HepG2 (cell line): ENCODE results near the gene HIPK2. TPM values are rescaled to one million over a fixed set of nuclear protein-coding genes. Genes with fewer than 3 reads are reported as not detected.

Source experiments
- ATAC-seq: fragments of 200-7000 bp; cut with Tn5 transposase; 3 replicates; pipeline ENCODE4 v1.9.1; 2020; ENCODE audit warnings: mild to moderate bottlenecking, moderate library complexity
- BruUV-seq: library from RNA; stranded (reverse); fragments of 400-500 nt; replicated peaks from 2 replicates; lab custom pipeline; 2021; lab: Mats Ljungman, UMichigan
- CTCF ChIA-PET: fragments of 300-600 bp; formaldehyde crosslinking; extraction: SDS; loops from one replicate; lab custom pipeline; 2021; ENCODE audit warnings: low total read pairs, inconsistent platforms, low intra/inter-chr PET ratio; lab: Yijun Ruan, JAX
- POLR2A ChIA-PET: fragments of 350-600 bp; sonication (Branson Sonifier 250); formaldehyde crosslinking; loops from one replicate; lab custom pipeline; 2020; ENCODE audit warnings: antibody characterized with exemption, inconsistent platforms; lab: Yijun Ruan, JAX
- DNase-seq: peaks from one replicate; pipeline ENCODE4 v3.0.0-alpha.2; 2015; ENCODE audit warnings: low spot score
- FAIRE-seq: peaks from 3 replicates; lab custom pipeline; 2011; peaks lifted over from hg19 to GRCh38; lab: Jason Lieb, UNC
- H2AFZ ChIP-seq: one replicate; pipeline ENCODE4 v1.6.1; 2011; ENCODE audit warnings: low read length, inconsistent platforms
- H3K27ac ChIP-seq: fragments of 300-600 bp; 3 replicates; pipeline ENCODE4 v1.8.0; 2011; ENCODE audit warnings: mixed run types, mild to moderate bottlenecking, mixed read lengths, low read length, inconsistent platforms; ENCODE audit not compliant: insufficient read depth; ENCODE audit errors: extremely low read length
- H3K27me3 ChIP-seq, 2 experiments: fragments of 200-600 bp in 1 of 2; 2 replicates in 1 of 2; 3 replicates in 1 of 2; pipeline versions ENCODE4 v1.6.0 to v1.8.0; 2011; ENCODE audit warnings: low read length in 2 of 2, mild to moderate bottlenecking in 2 of 2, moderate library complexity in 2 of 2, inconsistent platforms in 1 of 2; ENCODE audit not compliant: insufficient read depth in 2 of 2, control insufficient read depth in 1 of 2
- H3K36me3 ChIP-seq, 2 experiments: fragments of 200-600 bp in 1 of 2; replicated peaks in 1 of 2; 2 replicates in 1 of 2; 3 replicates in 1 of 2; pipeline versions ENCODE4 v1.5.1 to v1.8.0; 2011; ENCODE audit warnings: low read length in 2 of 2, inconsistent platforms in 1 of 2; ENCODE audit not compliant: insufficient read depth in 2 of 2, control insufficient read depth in 1 of 2
- H3K4me1 ChIP-seq: 2 replicates; pipeline ENCODE4 v1.5.1; 2012; ENCODE audit warnings: low read length, inconsistent platforms; ENCODE audit not compliant: insufficient read depth
- H3K4me2 ChIP-seq: 2 replicates; pipeline ENCODE4 v1.6.0; 2011; ENCODE audit warnings: low read depth, low read length, inconsistent platforms
- H3K4me3 ChIP-seq, 3 experiments: fragments of 200-600 bp in 1 of 3; sonication (generic), shearing (Covaris generic) in 1 of 3; replicated peaks in 1 of 3; 2 replicates each; pipeline ENCODE4 v1.5.1; 2011 to 2016; ENCODE audit warnings: low read length in 3 of 3, inconsistent platforms in 2 of 3, low read depth in 2 of 3, mild to moderate bottlenecking in 2 of 3, control low read depth in 1 of 3, mixed read lengths in 1 of 3; ENCODE audit not compliant: insufficient read depth in 1 of 3
- H3K79me2 ChIP-seq: one replicate; pipeline ENCODE4 v1.6.1; 2011; ENCODE audit warnings: low read length, inconsistent platforms; ENCODE audit not compliant: insufficient read depth
- H3K9ac ChIP-seq: 2 replicates; pipeline ENCODE4 v1.6.0; 2011; ENCODE audit warnings: mild to moderate bottlenecking, low read depth, low read length, inconsistent platforms; ENCODE audit not compliant: insufficient read depth
- H3K9me3 ChIP-seq: 2 replicates; pipeline ENCODE4 v1.5.1; 2012; ENCODE audit warnings: mild to moderate bottlenecking, low read length
- H4K20me1 ChIP-seq: 2 replicates; pipeline ENCODE4 v1.6.0; 2011; ENCODE audit warnings: inconsistent platforms, mild to moderate bottlenecking, low read length, moderate library complexity; ENCODE audit not compliant: insufficient read depth
- FOXJ3 ChIP-seq: sonication (generic); formaldehyde crosslinking; IDR thresholded peaks from 2 replicates; pipeline ENCODE4 v1.4.0; 2020; ENCODE audit warnings: missing genetic modification reagents, mild to moderate bottlenecking, borderline replicate concordance
- FOXM1 ChIP-seq: sonication (generic); formaldehyde crosslinking; IDR thresholded peaks from 2 replicates; pipeline ENCODE4 v1.5.0; 2020; ENCODE audit warnings: missing genetic modification reagents
- HCFC1 ChIP-seq: fragments of 150-350 bp; IDR thresholded peaks from 2 replicates; pipeline ENCODE4 v1.6.1; 2014; ENCODE audit warnings: low read depth, low read length
- HMG20A ChIP-seq: IDR thresholded peaks from 2 replicates; pipeline ENCODE4 v1.6.1; 2016; ENCODE audit warnings: borderline replicate concordance
- MLLT10 ChIP-seq: sonication (generic); formaldehyde crosslinking; IDR thresholded peaks from 2 replicates; pipeline ENCODE4 v1.4.0; 2020; ENCODE audit warnings: missing genetic modification reagents
- PHF8 ChIP-seq: sonication (generic); formaldehyde crosslinking; IDR thresholded peaks from 2 replicates; pipeline ENCODE4 v1.5.0; 2020; ENCODE audit warnings: missing genetic modification reagents
- PPARG ChIP-seq: conservative IDR thresholded peaks from 2 replicates; pipeline ENCODE4 v1.6.1; 2016; ENCODE audit warnings: missing biosample characterization, missing genetic modification reagents
- TARDBP ChIP-seq: sonication (generic); formaldehyde crosslinking; IDR thresholded peaks from 2 replicates; pipeline ENCODE4 v1.8.0; 2022; ENCODE audit warnings: mild to moderate bottlenecking, missing genetic modification reagents
- XRCC5 ChIP-seq: fragments of 200-400 bp; formaldehyde crosslinking; optimal IDR thresholded peaks from 2 replicates; pipeline ENCODE3; 2017; ENCODE audit warnings: mild to moderate bottlenecking, low read length
- ZBTB7A ChIP-seq: sonication (generic); formaldehyde crosslinking; IDR thresholded peaks from 2 replicates; pipeline ENCODE4 v1.8.0; 2022; ENCODE audit warnings: mild to moderate bottlenecking, missing genetic modification reagents
- ZKSCAN8 ChIP-seq: IDR thresholded peaks from 2 replicates; pipeline ENCODE4 v1.6.1; 2016; ENCODE audit warnings: borderline replicate concordance, missing genetic modification reagents, missing compliant biosample characterization
- ZNF234 ChIP-seq: sonication (generic); formaldehyde crosslinking; conservative IDR thresholded peaks from 2 replicates; pipeline ENCODE4 v1.5.1; 2020; ENCODE audit warnings: mild to moderate bottlenecking, missing genetic modification reagents
- ZNF33B ChIP-seq: sonication (generic); formaldehyde crosslinking; IDR thresholded peaks from 2 replicates; pipeline ENCODE4 v1.5.1; 2020; ENCODE audit warnings: mild to moderate bottlenecking, missing genetic modification reagents
- ZNF678 ChIP-seq: sonication (generic); formaldehyde crosslinking; IDR thresholded peaks from 2 replicates; pipeline ENCODE4 v1.4.0; 2020; ENCODE audit warnings: mild to moderate bottlenecking, missing genetic modification reagents
- WGBS: methylation state at CpG from one replicate; pipeline ENCODE4 v1.1.6; 2017; ENCODE audit warnings: low lambda C conversion rate; 5-methylcytosine and 5-hydroxymethylcytosine counted together
- in situ Hi-C: cut with HindIII; loops from 2 replicates; pipeline ENCODE4 v1.10.0; 2017; ENCODE audit warnings: low pct_unique_long_range_greater_than_20kb; ENCODE audit not compliant: extremely low pct_ligation_motif_present
- intact Hi-C: fragments of 100-400 bp; cut with micrococcal nuclease; formaldehyde crosslinking; loops from one replicate; pipeline ENCODE4 v1.10.0; 2022; ENCODE audit not compliant: unreplicated experiment
- polyA plus RNA-seq, 8 experiments: library from polyadenylated mRNA; depleted of rRNA in 3 of 8; stranded (reverse) in 7 of 8; unstranded in 1 of 8; fragments of >200 nt; fragmentation: Illumina TruSeq in 4 of 8; extraction: Trizol in 4 of 8; gene quantifications; 2 replicates each; pipeline versions ENCODE4 v1.2.1 to v1.2.3, GENCODE V29; 2011 to 2016; ENCODE audit warnings: low read depth in 4 of 8, missing spikeins in 1 of 8, mixed read lengths in 1 of 8; ENCODE audit not compliant: insufficient read depth in 1 of 8
- total RNA-seq, 5 experiments: library from RNA; depleted of rRNA; stranded (reverse); fragments of >200 nt; fragmentation: Illumina TruSeq; extraction: Trizol; gene quantifications; 2 replicates each; pipeline ENCODE4 v1.2.3, GENCODE V29; 2016; ENCODE audit warnings: low read depth in 1 of 5
- TF ChIP-seq, protein P1 (sequence below): sonication (generic); formaldehyde crosslinking; IDR thresholded peaks from 2 replicates; pipeline ENCODE4 v1.5.0; 2020; ENCODE audit warnings: mild to moderate bottlenecking, missing genetic modification reagents
- TF ChIP-seq, protein P2 (sequence below): sonication (generic); formaldehyde crosslinking; IDR thresholded peaks from 2 replicates; pipeline ENCODE4 v1.5.1; 2020; ENCODE audit warnings: missing genetic modification reagents, mild to moderate bottlenecking, borderline replicate concordance

The HIPK2 gene
- total and polyA plus RNA-seq, 2 of the 13 experiments (the other 11 are each of a cell fraction or from before 2014, with no cell fraction given), result 14.4 to 20.2 TPM

DNA sequence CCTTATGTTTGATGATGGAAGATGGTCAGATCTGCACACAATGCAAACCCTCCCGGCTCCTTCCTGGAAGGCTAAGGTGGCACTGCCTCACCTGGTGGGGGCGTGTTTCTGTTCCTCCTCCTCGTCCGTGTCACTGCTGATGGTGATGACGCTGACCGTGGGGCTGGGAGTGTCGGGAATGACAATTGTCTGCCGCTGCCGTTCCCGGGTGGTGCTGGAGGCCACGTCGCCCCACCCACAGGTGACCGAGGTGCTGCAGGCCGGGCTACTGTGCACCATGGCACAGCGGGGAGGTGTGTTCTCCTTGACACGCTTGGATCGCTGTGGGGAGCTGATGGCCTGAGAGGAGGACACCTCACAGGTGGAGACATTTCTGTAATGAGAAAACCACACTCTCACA is 181.2 kb downstream of the HIPK2 start:
- Histone ChIP-seq H3K27me3 (no peaks in the 10 kb centered on the region), H3K79me2 (no peaks in the 10 kb centered on the region), H3K4me1 (no peaks in the 10 kb centered on the region), H3K9ac (no peak overlapping the region), H2AFZ (no peak overlapping the region), H3K36me3 (peaks cover 43 to 91% of the 10 kb centered on the region in 2 experiments), H3K4me3 (no peak overlapping the region), H4K20me1 (no peaks in the 10 kb centered on the region), H3K27ac (no peak overlapping the region), H3K4me2 (no peak overlapping the region), H3K9me3 (no peaks in the 10 kb centered on the region)
- no peak for TF ChIP-seq TARDBP (CRISPR knock-in tag)
- TF ChIP-seq ZBTB7A (CRISPR knock-in tag), result no peak
- no peak for TF ChIP-seq PHF8 (CRISPR knock-in tag)
- no peak for TF ChIP-seq HMG20A (CRISPR knock-in tag)
- no peak for TF ChIP-seq PPARG (CRISPR knock-in tag)
- TF ChIP-seq, protein P1, sequence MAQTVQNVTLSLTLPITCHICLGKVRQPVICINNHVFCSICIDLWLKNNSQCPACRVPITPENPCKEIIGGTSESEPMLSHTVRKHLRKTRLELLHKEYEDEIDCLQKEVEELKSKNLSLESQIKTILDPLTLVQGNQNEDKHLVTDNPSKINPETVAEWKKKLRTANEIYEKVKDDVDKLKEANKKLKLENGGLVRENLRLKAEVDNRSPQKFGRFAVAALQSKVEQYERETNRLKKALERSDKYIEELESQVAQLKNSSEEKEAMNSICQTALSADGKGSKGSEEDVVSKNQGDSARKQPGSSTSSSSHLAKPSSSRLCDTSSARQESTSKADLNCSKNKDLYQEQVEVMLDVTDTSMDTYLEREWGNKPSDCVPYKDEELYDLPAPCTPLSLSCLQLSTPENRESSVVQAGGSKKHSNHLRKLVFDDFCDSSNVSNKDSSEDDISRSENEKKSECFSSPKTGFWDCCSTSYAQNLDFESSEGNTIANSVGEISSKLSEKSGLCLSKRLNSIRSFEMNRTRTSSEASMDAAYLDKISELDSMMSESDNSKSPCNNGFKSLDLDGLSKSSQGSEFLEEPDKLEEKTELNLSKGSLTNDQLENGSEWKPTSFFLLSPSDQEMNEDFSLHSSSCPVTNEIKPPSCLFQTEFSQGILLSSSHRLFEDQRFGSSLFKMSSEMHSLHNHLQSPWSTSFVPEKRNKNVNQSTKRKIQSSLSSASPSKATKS (CRISPR knock-in tag), result no peak
- in situ Hi-C loops (no loop called here), intact Hi-C loops (no loop called here)
- WGBS, result 98% methylated on average over 9 of the region's 17 CpGs
- ATAC-seq, result no peak; the same call in 2 of the 3 replicates
- no peak for FAIRE-seq
- POLR2A ChIA-PET, result no interaction called here
- CTCF ChIA-PET, result no interaction called here
- no TSS peak for BruUV-seq
- DNase-seq, result no peak

DNA sequence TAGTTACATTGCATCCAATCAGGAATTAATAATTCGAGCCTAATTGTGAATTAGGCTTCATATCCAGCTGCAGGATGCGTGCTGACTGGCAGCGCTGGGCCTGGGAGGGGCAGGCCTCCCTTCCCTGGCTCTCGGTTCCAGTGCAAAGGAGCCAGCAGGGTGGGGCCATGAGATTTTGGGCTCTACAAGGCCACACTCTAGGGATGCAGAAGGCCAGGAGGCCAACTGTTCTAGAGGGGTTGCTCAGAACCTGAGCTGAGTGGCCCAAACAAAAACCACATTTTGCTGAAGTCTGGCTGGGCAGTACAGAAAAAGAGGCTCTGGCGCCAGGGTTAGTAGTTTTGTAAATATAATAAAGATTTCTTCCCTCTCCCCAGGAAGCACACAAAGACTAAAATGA is 182.0 kb downstream of the HIPK2 start:
- H2AFZ ChIP-seq, result no peak overlapping the region
- ChIA-PET CTCF (no interaction called here), POLR2A (no interaction called here)
- no peaks in the 10 kb centered on the region for H3K79me2 ChIP-seq
- H3K4me1 ChIP-seq, result no peaks in the 10 kb centered on the region
- intact Hi-C loops, result no loop called here
- ATAC-seq (no peak), FAIRE-seq (no peak), DNase-seq (no peak)
- H3K27me3 ChIP-seq, result no peaks in the 10 kb centered on the region
- no peak overlapping the region for H3K27ac ChIP-seq
- H3K36me3 ChIP-seq, result peaks cover 45 to 92% of the 10 kb centered on the region in 2 experiments
- H3K4me3 ChIP-seq, result no peak overlapping the region
- H3K4me2 ChIP-seq, result no peak overlapping the region
- H3K9ac ChIP-seq, result no peak overlapping the region
- no peaks in the 10 kb centered on the region for H4K20me1 ChIP-seq
- H3K9me3 ChIP-seq, result no peaks in the 10 kb centered on the region
- in situ Hi-C loops, result no loop called here
- no TSS peak for BruUV-seq
- 100% methylated on average over 5 of the region's 5 CpGs for WGBS
- no peak for TF ChIP-seq ZNF234 (CRISPR knock-in tag)
- TF ChIP-seq ZNF678, result no peak
- TF ChIP-seq MLLT10 (CRISPR knock-in tag), result no peak
- TF ChIP-seq XRCC5, result no peak
- no peak for TF ChIP-seq ZNF33B (CRISPR knock-in tag)
- TF ChIP-seq FOXJ3, result no peak
- no peak for TF ChIP-seq HCFC1
- TF ChIP-seq ZKSCAN8 (CRISPR knock-in tag), result no peak
- TF ChIP-seq, protein P2, sequence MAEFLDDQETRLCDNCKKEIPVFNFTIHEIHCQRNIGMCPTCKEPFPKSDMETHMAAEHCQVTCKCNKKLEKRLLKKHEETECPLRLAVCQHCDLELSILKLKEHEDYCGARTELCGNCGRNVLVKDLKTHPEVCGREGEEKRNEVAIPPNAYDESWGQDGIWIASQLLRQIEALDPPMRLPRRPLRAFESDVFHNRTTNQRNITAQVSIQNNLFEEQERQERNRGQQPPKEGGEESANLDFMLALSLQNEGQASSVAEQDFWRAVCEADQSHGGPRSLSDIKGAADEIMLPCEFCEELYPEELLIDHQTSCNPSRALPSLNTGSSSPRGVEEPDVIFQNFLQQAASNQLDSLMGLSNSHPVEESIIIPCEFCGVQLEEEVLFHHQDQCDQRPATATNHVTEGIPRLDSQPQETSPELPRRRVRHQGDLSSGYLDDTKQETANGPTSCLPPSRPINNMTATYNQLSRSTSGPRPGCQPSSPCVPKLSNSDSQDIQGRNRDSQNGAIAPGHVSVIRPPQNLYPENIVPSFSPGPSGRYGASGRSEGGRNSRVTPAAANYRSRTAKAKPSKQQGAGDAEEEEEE (CRISPR knock-in tag), result no peak
- TF ChIP-seq FOXM1, result no peak
